Skin epidermis (tissue), 12 donors: ENCODE measurements around the gene DCUN1D1.

ENCODE experiments used
- H3K27ac ChIP-seq, 21 experiments: fragments of 200-600 bp; sonication (generic) in 11 of 21; one replicate each; pipeline ENCODE4 v1.5.0; 2020; ENCODE audit warnings: mild to moderate bottlenecking in 3 of 21, inconsistent platforms in 2 of 21, moderate library complexity in 2 of 21
- H3K4me3 ChIP-seq, 7 experiments: fragments of 200-600 bp; sonication (generic) in 2 of 7; one replicate each; pipeline ENCODE4 v1.5.0; 2020; ENCODE audit warnings: inconsistent platforms in 2 of 7, mild to moderate bottlenecking in 2 of 7, moderate library complexity in 1 of 7

Gene DCUN1D1

DNA sequence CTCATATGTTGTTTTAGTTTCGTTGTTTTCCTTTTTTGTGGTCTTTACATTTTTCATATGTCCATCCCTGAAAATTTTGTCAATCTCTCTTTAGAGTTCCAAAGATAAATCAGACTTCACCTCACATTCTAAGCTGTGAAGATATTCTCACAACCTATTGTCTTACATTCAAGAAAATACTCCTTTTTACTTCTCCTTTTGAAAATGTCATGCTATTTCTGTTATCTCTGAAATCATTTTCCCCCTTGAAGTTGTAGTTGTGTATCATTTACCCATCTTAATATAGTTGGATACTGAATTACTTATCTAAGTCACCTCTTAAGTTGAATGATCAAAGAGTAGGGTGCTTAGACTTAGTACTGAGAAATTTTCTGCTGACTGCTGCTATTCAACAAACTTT is 74.3 kb downstream of the DCUN1D1 start:
- H3K4me3 ChIP-seq: no peak overlapping the region

DNA sequence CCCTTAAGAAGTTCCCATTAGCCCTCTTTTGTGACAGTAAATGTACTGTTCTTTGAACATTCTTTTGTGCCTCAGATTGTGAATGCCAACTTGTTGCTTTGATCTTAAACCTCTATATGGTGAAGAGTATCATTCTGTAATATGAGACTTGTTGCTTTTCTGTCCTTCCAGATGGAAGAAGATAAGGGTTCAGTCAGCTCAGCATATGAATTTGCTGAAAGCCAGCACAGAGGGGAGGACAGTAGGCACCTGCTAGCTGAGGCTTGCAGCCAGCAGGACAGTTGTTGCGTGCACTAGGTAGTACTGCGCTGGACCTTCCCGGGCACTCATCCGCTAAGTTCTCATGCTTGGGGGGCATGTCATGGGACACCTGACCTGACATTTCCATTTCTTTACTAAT is 74.7 kb downstream of the DCUN1D1 start:
- Histone ChIP-seq H3K27ac (no peak overlapping the region), H3K4me3 (no peak overlapping the region)

More for the DNA sequence above, 74.3 kb downstream of the DCUN1D1 start:
- H3K27ac ChIP-seq: no peak overlapping the region

DNA sequence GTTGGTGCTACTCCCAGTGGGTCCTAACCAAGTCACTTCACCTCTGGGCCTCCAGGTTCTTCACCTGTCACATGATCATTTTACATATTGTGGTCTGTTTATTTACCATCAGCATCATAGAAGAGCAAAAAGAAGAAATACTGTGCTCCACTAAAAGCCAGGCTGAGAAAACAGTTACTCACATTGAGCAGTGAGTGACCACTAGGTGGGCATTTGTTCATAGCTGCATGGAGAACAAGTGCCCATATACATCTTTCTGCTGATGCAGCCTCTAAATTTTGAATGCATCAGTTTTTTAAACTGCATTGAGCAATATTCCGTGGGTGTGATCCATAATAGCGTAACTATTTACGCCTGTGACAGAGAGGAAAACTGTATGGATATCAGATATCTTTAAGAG is 76.2 kb downstream of the DCUN1D1 start:
- no peak overlapping the region for H3K27ac ChIP-seq
- H3K4me3 ChIP-seq: no peak overlapping the region

DNA sequence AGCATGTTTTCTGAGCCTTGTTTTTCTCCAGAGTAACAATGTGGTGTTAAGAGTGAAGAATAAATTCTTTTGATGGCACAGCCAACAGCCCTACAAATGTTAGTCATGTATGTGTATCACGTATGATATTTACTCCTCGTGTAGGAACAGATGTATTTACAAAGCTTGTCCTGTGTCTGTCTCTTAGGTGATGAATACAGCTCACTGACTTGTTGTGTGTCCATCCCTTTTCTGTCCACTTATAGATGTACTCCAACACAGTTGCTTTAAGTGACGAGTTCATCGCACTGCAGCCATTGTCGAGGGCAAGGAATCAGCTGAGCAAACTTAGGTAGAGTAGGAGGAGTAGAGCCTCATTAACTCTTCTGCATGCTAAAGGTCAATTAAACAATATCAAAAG is 78.1 kb downstream of the DCUN1D1 start:
- Histone ChIP-seq H3K4me3 (no peak overlapping the region), H3K27ac (no peak overlapping the region)

DNA sequence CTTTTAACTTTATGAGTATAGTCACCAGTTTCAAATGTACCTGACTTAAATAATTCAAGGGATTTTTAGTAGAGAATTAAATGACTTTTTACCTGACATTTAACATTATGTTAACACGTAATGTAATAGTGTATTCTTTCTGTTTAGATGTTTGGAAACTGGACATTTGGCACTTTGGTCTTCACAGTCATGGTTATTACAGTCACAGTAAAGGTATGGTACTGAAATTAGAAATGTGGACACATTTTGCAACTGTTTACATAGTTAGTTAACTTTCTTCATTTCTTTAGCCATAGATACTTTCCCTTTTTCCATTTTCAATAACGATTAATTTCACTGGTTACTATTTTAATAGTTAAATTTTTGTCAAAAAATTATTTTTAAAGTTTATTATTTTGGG is 83.8 kb downstream of the DCUN1D1 start:
- Histone ChIP-seq H3K27ac (no peak overlapping the region), H3K4me3 (no peak overlapping the region)

DNA sequence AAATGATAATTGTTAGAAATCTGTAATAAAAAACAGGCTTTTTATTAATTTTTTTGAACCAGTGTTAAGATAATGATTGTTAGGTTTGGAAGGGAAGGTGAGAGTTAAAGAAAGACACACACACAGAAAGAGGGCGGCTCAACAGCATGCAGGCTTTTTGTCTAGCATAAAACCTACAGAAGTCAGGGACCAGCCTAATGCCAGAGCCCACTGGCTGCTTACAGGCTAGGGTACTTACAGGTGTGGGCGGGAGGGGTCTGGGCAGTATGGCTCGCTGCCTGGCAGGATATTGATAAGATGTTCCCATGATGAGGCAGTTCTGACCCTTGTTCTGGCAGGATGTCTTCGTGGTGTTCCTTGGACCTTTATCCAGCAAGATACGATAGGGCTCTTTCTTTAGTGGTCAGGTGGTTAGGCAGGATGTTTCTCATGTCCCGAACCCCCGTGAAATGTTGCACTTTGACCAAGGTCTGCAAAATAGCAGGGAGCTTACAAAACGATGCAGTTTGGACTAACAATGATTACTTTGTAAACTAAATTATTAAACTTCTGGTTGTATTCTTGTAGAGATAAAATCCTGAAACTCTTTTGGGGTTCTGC is 84.7 kb downstream of the DCUN1D1 start:
- Histone ChIP-seq H3K4me3 (no peak overlapping the region), H3K27ac (no peak overlapping the region)

DNA sequence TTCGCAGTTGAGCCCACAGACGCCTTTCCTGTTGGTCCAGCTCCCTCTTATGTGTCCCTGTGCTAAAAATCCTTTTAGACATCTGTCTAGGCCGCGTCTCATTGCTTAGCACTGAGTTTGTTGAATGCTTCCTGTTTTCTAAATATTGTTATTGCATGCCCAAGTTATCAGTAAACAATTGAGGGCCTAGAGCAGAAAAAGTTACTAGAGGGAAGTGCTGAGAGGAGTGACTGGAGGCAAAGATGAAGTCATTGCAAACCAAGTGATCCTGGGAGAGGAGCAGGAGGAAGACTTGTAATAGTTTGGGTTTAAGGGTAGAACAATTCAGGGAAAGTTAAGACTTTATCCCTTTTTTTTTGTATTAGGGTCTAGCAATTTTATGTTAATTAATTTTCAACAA is 88.1 kb downstream of the DCUN1D1 start:
- no peak overlapping the region for H3K4me3 ChIP-seq
- H3K27ac ChIP-seq: no peak overlapping the region

DNA sequence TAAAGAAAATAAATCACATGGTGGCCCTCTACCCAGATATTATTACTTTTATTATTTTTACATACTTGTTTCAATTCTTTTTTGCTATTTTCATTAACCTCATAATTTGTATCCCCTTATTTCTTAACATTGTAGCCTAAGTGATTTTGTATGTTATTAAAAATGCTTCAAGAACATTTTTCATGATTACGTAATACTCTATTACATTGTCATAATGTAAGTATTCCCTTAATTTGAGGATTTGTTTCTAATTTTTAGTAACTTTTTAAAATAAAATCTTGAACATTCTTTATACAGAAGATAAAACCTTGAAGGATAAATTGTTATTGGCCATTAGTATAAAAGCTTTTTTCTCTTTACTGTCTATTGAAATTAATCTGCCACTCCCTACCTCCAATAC is 89.0 kb downstream of the DCUN1D1 start:
- Histone ChIP-seq H3K4me3 (no peak overlapping the region), H3K27ac (no peak overlapping the region)

DNA sequence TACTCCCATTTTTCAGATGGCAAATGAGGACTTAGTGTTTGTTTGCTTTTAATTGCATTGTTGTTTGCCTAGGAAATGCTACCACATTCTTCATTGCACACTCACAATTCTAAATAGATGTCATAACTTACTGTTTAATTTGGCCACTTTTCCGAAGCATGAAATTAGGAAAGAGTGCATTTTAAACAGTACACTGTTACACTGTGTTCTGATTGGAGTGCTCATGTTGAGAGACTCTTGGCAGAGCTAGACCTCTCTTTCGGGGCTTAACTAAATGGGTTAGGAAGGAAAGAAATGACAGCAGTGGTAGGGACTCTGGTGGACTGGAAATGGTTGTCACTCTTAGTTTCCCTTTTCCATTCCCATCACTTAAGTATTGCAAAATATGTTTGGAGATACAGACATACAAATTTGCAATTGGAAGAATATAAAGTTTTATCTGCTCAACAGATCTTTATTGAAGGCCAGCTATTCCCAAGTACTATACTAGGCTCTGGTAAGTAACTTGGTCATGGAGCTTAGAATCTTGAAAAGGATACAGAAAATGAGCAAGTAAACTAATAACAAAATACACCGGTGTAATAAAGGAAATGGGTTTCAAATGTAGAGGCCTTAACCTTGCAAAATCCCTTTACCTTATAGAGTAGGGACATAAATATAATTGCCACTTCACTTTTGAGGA is 90.2 kb downstream of the DCUN1D1 start:
- H3K4me3 ChIP-seq: no peak overlapping the region
- H3K27ac ChIP-seq: no peak overlapping the region
